GM23248 (cell line): ENCODE measurements around the gene RBMS1. TPM values are rescaled to one million over a fixed set of nuclear protein-coding genes. Genes with fewer than 3 reads are reported as not detected.
A peak's percentile ranks its signal among the peaks of the same experiment; 100 is the strongest.

Source experiments
- DNase-seq: peaks from one replicate; pipeline ENCODE4 v3.0.0-alpha.2; 2015
- H2AFZ ChIP-seq: fragments of 200-600 bp; sonication (generic); 2 replicates; pipeline ENCODE4 v1.6.1; 2016; ENCODE audit warnings: antibody characterized with exemption
- H3F3A ChIP-seq: fragments of 200-600 bp; sonication (generic); 2 replicates; pipeline ENCODE4 v1.6.1; 2016; ENCODE audit warnings: mild to moderate bottlenecking, antibody characterized with exemption, mixed run types; ENCODE audit not compliant: insufficient read depth
- H3K27ac ChIP-seq: fragments of 200-600 bp; sonication (generic); 2 replicates; pipeline ENCODE4 v1.5.1; 2016; ENCODE audit warnings: mild to moderate bottlenecking
- H3K27me3 ChIP-seq: fragments of 200-600 bp; sonication (generic); replicated peaks from 2 replicates; pipeline ENCODE4 v1.6.1; 2016; ENCODE audit warnings: mild to moderate bottlenecking; ENCODE audit not compliant: insufficient read depth
- H3K36me3 ChIP-seq: fragments of 200-600 bp; sonication (generic); 2 replicates; pipeline ENCODE4 v1.6.1; 2016; ENCODE audit warnings: low read depth, mild to moderate bottlenecking
- H3K4me1 ChIP-seq: fragments of 200-600 bp; sonication (generic); 2 replicates; pipeline ENCODE4 v1.6.1; 2016; ENCODE audit warnings: mild to moderate bottlenecking; ENCODE audit not compliant: insufficient read depth
- H3K4me2 ChIP-seq: fragments of 200-600 bp; sonication (generic); one replicate; pipeline ENCODE4 v1.6.1; 2016; ENCODE audit warnings: mild to moderate bottlenecking; ENCODE audit not compliant: unreplicated experiment
- H3K4me3 ChIP-seq: fragments of 200-600 bp; sonication (generic); 2 replicates; pipeline ENCODE4 v1.5.1; 2016; ENCODE audit warnings: mild to moderate bottlenecking
- H3K79me2 ChIP-seq: fragments of 200-600 bp; sonication (generic); 2 replicates; pipeline ENCODE4 v1.6.1; 2016; ENCODE audit warnings: mild to moderate bottlenecking; ENCODE audit not compliant: insufficient read depth
- H3K9ac ChIP-seq: fragments of 200-600 bp; sonication (generic); 2 replicates; pipeline ENCODE4 v1.6.1; 2016; ENCODE audit warnings: mild to moderate bottlenecking
- H3K9me2 ChIP-seq: fragments of 200-600 bp; sonication (generic); 2 replicates; pipeline ENCODE4 v1.6.1; 2016; ENCODE audit warnings: mixed run types, mild to moderate bottlenecking, moderate library complexity; ENCODE audit not compliant: insufficient read depth
- H3K9me3 ChIP-seq: fragments of 200-600 bp; sonication (generic); one replicate; pipeline ENCODE4 v1.6.1; 2017; ENCODE audit warnings: low read depth
- H4K20me1 ChIP-seq: fragments of 200-600 bp; sonication (generic); 2 replicates; pipeline ENCODE4 v1.6.0; 2016; ENCODE audit not compliant: insufficient read depth
- EZH2 ChIP-seq: fragments of 200-600 bp; sonication (generic); IDR thresholded peaks from 2 replicates; pipeline ENCODE4 v1.6.1; 2018; ENCODE audit warnings: antibody characterized with exemption, mild to moderate bottlenecking; ENCODE audit not compliant: insufficient read depth, poor library complexity, severe bottlenecking
- EZH2phosphoT487 ChIP-seq: fragments of 200-600 bp; sonication (generic); IDR thresholded peaks from 2 replicates; pipeline ENCODE4 v1.6.1; 2018; ENCODE audit warnings: antibody characterized with exemption, moderate library complexity, mild to moderate bottlenecking, low read depth; ENCODE audit not compliant: insufficient read depth
- WGBS, 2 experiments: methylation state at CpG; one replicate each; pipeline ENCODE4 v1.1.6; 2015 to 2017; ENCODE audit warnings: low lambda C conversion rate in 2 of 2, low coverage in 1 of 2; ENCODE audit errors: missing lambda C conversion rate in 2 of 2; 5-methylcytosine and 5-hydroxymethylcytosine counted together
- in situ Hi-C: fragments of 300-500 bp; cut with MboI; formaldehyde crosslinking; loops from 2 replicates; pipeline ENCODE4 v1.15.0; 2020
- polyA plus RNA-seq: library from polyadenylated mRNA; unstranded; fragments of >200 nt; fragmentation: Nextera tagmentation; extraction: Ambion mirVana; gene quantifications from 2 replicates; pipeline ENCODE4 v1.2.1, GENCODE V29; 2016
- total RNA-seq: library from RNA; depleted of rRNA; stranded (reverse); fragments of >200 nt; shearing (Covaris generic); gene quantifications from 2 replicates; pipeline ENCODE4 v1.2.3, GENCODE V29; 2014

RBMS1 gene
- total and polyA plus RNA-seq, 2 experiments from 2014 or later = 72.3 to 91.7 TPM

DNA sequence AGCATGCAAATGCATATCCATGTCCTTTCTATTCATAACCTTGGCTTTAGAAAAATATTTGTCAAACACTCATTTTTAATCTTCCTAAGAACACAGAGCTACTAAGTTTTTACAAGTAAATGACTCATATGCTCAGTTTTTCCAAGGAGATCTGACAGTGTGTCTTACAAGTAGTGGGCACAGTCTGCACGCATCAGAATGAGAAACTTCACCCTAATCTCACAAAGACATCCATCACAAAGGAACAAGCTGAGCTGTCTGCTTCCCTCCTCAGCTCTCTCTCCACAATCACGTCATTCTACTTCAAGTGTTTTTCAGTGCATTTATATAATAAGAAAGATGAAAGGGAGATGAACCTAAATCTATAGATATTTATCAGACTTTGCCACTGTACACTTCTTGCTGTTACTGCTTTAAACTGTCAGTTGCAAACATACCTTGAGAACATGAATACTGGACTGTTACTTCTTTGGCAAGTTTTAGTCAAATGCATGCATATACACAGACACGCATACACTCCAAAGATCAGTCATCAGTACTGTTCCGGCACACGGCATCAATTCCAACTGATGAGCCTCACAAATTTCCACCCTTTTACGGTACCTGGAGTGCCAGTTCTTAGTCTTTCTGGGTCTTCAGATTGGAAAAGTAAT, 75.7 kb downstream of the RBMS1 start:
- 29 to 33% methylated on average over 6 of the region's 6 CpGs for WGBS, 2 experiments
- Histone ChIP-seq H3K4me3 (peak overlapping the region; percentile 42), H3K9me2 (no peaks in the 10 kb centered on the region), H3K9ac (peak overlapping the region; percentile 62), H3K36me3 (no peaks in the 10 kb centered on the region), H4K20me1 (no peaks in the 10 kb centered on the region), H3K79me2 (peaks cover 76% of the 10 kb centered on the region), H3K4me1 (peaks cover 72% of the 10 kb centered on the region), H3F3A (peaks cover 74% of the 10 kb centered on the region), H2AFZ (no peak overlapping the region), H3K9me3 (no peaks in the 10 kb centered on the region), H3K27me3 (no peaks in the 10 kb centered on the region), H3K27ac (peak overlapping the region; percentile 91), H3K4me2 (peak overlapping the region; percentile 70)
- in situ Hi-C loops = no loop called here
- no peak for TF ChIP-seq EZH2phosphoT487
- no peak for TF ChIP-seq EZH2
- peak; percentile 91 for DNase-seq

- no peak overlapping the region for H2AFZ ChIP-seq
- H3K4me3 ChIP-seq = no peak overlapping the region
- DNase-seq = peak; percentile 87
- H3K9me2 ChIP-seq = no peaks in the 10 kb centered on the region
- peaks cover 74% of the 10 kb centered on the region for H3K4me1 ChIP-seq
- H3K27ac ChIP-seq = peak overlapping the region; percentile 91
- H3K36me3 ChIP-seq = no peaks in the 10 kb centered on the region
- H3K9me3 ChIP-seq = no peaks in the 10 kb centered on the region
- peaks cover 76% of the 10 kb centered on the region for H3K79me2 ChIP-seq
- H3K4me2 ChIP-seq = peak overlapping the region; percentile 59
- peaks cover 84% of the 10 kb centered on the region for H3F3A ChIP-seq
- H3K9ac ChIP-seq = peak overlapping the region; percentile 24
- H3K27me3 ChIP-seq = no peaks in the 10 kb centered on the region
- WGBS, 2 experiments = 0% methylated on average over 2 of the region's 2 CpGs
- in situ Hi-C loops = no loop called here
- TF ChIP-seq EZH2phosphoT487 (no peak), EZH2 (no peak)
- no peaks in the 10 kb centered on the region for H4K20me1 ChIP-seq
Observed at GRCh38 chr2:160415991-160416390, 77.6 kb downstream of the RBMS1 start.

DNA sequence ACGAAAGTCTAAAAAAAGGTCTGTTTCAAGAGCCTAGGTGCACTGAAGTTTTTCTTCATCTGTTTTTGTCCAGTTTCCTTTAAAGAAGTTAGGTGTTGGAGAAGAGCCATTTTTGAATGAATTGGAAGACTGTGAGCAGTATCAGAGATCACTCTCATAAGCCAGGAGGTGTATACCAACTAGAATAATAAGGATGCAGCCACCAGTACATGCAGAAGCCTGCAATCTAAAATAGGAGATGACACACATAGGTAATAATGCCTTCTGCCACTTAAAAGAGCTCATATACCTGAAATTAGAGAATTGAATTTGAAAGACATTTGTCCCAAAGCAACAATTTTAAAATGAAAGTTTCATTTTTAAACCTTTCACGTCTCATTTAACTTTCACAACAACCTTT, 81.7 kb downstream of the RBMS1 start:
- Histone ChIP-seq H3K4me2 (peak overlapping the region; percentile 50), H3K27ac (peak overlapping the region; percentile 82), H3K4me1 (peaks cover 61% of the 10 kb centered on the region), H4K20me1 (no peaks in the 10 kb centered on the region), H2AFZ (no peak overlapping the region), H3F3A (peaks cover 67% of the 10 kb centered on the region), H3K36me3 (no peaks in the 10 kb centered on the region), H3K9ac (peak overlapping the region; percentile 24; the same call in 1 of the 2 replicates), H3K4me3 (no peak overlapping the region), H3K79me2 (peaks cover 91% of the 10 kb centered on the region), H3K9me2 (no peaks in the 10 kb centered on the region), H3K9me3 (no peaks in the 10 kb centered on the region), H3K27me3 (no peaks in the 10 kb centered on the region)
- TF ChIP-seq EZH2phosphoT487 (no peak), EZH2 (no peak)
- no peak for DNase-seq
- in situ Hi-C loops = no loop called here
- 91 to 100% methylated on average over 2 of the region's 2 CpGs for WGBS, 2 experiments

DNA sequence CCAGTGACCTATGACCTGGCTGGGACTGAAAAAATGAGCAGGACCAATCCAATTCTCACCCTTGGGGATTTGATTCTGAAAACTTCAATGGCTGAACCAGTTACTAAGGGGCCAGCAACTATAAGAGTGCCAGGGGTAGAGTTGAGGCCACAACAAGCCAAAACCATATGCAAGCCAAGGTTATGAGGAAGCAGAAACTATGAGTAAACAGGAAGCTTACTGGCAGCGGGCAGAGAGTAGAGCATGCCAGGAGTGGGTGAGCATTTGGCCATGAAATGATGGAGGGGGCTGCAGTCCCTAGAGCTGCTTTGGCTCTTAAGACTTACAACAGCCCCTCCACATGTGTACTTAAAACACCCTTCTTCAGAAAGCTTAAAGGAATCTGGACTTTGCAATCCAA, 82.4 kb downstream of the RBMS1 start:
- Histone ChIP-seq H3K4me1 (peaks cover 54% of the 10 kb centered on the region), H4K20me1 (no peaks in the 10 kb centered on the region), H2AFZ (no peak overlapping the region), H3F3A (peaks cover 66% of the 10 kb centered on the region), H3K4me2 (peak overlapping the region; percentile 50), H3K27ac (peak overlapping the region; percentile 82), H3K79me2 (peaks cover 91% of the 10 kb centered on the region), H3K4me3 (0 out of 2 replicates have a peak overlapping the region, but pooled peaks have one; percentile 18), H3K27me3 (no peaks in the 10 kb centered on the region), H3K9ac (peak overlapping the region; percentile 45; the same call in 1 of the 2 replicates), H3K36me3 (no peaks in the 10 kb centered on the region), H3K9me2 (no peaks in the 10 kb centered on the region), H3K9me3 (no peaks in the 10 kb centered on the region)
- TF ChIP-seq EZH2 (no peak), EZH2phosphoT487 (no peak)
- peak; percentile 87 for DNase-seq
- WGBS, 2 experiments = 0 to 5% methylated on average over 1 of the region's 1 CpG
- in situ Hi-C loops = no loop called here
